GM10266 (cell line): ENCODE results near the gene TSHZ2.

ENCODE experiments used
- DNase-seq: peaks from one replicate; pipeline ENCODE4 v3.0.0; 2012; ENCODE audit errors: extremely low spot score
- CTCF ChIP-seq: IDR thresholded peaks from 2 replicates; pipeline ENCODE4 v1.5.1; 2012; ENCODE audit warnings: mild to moderate bottlenecking, low read depth; ENCODE audit not compliant: control insufficient read depth, insufficient read depth; ENCODE audit errors: missing control alignments

TSHZ2 gene

DNA sequence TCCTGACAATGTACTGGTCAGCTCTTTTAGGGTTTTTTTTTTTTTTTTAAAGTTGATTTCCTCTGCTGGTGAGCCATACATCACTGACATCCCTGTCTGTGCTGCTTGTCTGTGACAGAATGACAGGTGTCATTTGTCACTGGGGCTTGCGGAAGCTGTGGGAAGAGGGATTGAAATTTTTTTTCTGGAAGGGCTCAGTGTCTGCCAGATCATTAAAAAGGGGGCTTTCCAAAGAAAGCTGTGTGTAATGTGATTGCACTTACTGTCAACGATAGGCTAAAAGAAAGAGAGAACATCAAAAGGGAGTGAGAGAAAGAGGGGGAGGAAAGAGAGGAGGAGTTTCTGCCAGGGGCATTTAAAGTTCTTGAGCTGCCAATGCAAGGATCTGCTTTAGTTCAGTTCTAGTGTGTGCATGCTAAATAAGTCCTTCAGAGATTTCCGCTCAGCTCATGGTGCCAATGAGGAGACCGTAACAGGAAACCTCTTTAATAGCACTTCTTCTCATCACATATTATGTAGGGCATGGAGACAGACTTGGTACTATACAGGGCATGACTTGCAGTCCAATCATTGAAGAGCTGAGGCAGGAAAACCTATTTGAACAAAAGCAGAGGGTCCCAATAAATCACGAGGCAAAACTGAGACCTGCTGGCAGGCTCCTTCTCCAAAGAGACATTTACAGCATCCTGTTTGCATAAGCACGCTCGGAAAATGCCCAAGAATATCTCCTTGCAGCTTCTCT is 177.2 kb downstream of the TSHZ2 start:
- TF ChIP-seq CTCF, result no peak

DNA sequence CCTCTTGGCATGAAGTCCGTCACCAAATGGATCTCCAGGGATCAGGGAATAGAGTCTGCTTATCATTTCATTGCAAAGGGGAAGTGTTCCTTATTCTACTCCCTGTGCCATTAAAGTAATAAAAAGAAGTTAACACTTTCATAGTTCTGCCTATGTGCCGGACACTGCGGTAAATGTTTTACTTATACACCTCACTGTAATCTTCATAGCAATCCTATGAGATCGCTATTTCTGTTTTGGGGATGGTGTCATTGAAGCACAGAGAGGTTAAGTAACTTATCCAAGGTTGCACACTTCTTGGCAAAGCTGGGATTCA is 177.7 kb downstream of the TSHZ2 start:
- no peak for TF ChIP-seq CTCF
- DNase-seq, result no peak

More for the DNA sequence above, 177.2 kb downstream of the TSHZ2 start:
- DNase-seq, result no peak

- no peak for TF ChIP-seq CTCF
- DNase-seq, result no peak
Observed at GRCh38 chr20:53150532-53150931, 178.4 kb downstream of the TSHZ2 start.

DNA sequence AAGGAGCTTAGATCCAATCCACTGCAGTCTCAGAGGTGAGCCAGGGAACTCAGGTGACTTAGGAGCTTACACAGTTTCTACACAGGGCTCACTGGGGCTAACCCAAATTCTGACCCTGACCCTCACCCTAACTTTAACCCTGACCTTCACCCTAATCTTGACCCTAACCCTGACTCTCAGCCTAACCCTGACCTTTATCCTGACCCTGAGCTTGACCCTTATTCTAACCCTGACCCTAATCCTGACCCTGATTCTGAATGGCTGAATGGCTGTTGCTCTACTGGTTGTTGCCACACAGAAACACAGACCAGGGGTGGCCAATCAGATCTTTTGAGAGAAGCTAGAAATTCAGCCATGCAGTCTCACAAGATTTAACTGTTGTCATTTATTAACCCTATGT is 180.1 kb downstream of the TSHZ2 start:
- no peak for TF ChIP-seq CTCF

DNA sequence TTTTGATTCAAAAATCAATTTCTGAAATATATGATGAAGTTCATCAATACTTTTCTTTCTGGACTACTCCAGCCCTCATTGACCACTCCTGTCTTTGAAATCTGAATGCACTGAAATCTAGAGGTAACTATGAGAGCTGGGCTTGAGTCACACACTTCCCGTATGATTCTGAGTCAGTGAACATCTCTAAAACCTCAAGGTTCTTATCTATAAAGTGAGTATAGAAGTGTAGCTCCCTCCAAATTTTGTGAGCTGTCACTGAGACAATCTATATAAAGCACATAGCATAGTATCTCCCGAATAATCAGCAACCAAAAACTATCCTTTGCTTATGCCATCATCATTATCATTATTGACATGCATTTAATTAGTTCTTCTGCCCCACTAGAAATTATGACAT is 182.4 kb downstream of the TSHZ2 start:
- no peak for DNase-seq

More for the DNA sequence above, 180.1 kb downstream of the TSHZ2 start:
- DNase-seq, result no peak

DNA sequence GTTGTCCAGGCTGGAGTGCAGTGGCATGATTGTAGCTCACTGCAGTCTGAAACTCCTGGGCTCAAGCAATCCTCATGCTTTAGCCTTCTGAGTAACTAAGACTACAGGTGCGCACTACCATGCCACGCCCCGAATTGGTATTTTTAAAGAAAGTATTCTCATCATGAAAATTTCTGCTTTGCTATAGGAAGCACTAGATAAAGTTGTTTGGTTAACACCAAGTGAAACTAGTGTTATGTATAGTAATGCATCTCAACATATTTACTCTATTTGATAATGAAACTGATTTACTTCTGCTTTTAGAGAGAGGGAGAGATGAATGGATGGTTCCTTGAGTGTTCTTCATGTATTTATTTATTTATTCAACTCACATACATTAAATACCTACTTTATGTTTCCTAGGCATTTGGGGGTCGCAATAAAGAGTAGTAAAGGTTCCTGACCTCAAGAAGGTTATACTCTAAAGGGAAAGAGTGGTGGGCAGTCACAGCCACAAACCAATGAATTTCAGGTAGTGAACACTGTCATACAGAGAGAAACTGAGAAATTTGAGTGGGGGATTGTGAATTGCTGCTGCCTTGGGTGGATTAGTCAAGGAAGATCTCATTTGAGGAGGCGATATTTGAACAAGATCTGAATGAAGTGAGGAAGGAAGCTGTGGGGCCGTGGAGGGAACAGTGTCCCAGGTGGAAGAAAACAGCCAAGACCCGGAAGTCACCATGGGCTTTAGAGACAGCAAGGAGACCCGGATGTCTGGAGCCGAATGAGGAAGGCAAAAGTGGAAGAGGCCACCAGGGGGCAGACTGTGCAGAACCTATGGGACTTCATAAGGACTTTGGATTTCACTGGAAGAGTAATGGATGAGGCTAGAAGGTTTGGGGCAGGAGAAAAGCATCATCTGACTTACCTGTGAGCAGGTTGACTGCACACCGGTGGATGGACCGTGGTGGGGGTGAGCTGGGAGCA is 185.6 kb downstream of the TSHZ2 start:
- TF ChIP-seq CTCF, result no peak
- DNase-seq, result peak; percentile 19

More for the DNA sequence above, 182.4 kb downstream of the TSHZ2 start:
- no peak for TF ChIP-seq CTCF

DNA sequence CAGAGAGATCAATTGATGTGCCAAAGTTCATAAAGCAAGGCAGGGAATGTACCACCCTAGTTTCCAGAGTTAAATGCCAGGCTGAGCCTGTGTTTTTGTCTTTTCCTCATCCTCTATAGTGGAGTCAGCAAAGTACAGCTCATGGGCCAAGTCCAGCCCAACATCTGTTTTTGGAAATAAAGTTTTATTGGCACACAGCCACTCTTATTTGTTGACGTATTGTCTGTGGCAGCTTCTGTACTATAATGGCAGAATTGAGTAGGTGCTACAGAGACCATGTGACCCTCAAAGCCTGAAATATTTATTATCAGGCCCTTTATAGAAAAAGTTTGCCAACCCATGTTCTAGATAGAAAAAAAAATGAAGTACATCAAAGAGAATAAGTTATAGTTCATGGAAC is 187.0 kb downstream of the TSHZ2 start:
- DNase-seq, result no peak
- no peak for TF ChIP-seq CTCF
